GM13976 (cell line): ENCODE results near the gene SESN1.
"Not testable (repeated sequence)": the region's sequence is repeated elsewhere in the genome, so short reads cannot be mapped to it uniquely, and the experiment has no call there.

Experiments
- DNase-seq: peaks from one replicate; pipeline ENCODE4 v3.0.0; 2012; ENCODE audit warnings: low spot score
- in situ Hi-C: fragments of 300-500 bp; cut with MboI; formaldehyde crosslinking; loops from one replicate; pipeline ENCODE4 v1.12.0; 2022; ENCODE audit warnings: low sequenced_read_pairs, mixed read lengths, inconsistent platforms; ENCODE audit not compliant: unreplicated experiment
- TF ChIP-seq, protein P1 (sequence below): IDR thresholded peaks from 2 replicates; pipeline ENCODE4 v1.5.1; 2012; ENCODE audit warnings: borderline replicate concordance, mild to moderate bottlenecking; ENCODE audit not compliant: insufficient read depth; ENCODE audit errors: extremely low read depth, missing control alignments, control extremely low read depth

The SESN1 gene

DNA sequence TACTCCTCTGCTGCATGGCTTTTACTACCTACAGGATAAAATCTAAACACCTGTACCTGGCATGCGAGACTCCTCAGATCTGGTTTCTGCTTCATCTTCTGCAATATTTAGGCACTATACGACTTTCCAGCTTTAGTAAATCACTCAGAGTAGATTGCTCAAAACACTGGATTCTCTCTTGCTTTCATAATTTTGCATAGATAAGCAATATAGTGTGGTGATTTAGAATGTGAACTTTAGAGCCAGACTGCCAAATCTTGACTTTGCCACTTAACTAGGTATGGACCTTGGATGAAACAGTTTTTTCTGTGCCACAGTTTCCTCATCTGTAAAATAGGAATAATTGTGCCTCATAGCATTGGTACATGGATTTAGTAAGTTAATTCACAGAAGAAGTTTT, 29.6 kb upstream of the SESN1 start:
- DNase-seq = no peak
- in situ Hi-C loops = no loop called here

DNA sequence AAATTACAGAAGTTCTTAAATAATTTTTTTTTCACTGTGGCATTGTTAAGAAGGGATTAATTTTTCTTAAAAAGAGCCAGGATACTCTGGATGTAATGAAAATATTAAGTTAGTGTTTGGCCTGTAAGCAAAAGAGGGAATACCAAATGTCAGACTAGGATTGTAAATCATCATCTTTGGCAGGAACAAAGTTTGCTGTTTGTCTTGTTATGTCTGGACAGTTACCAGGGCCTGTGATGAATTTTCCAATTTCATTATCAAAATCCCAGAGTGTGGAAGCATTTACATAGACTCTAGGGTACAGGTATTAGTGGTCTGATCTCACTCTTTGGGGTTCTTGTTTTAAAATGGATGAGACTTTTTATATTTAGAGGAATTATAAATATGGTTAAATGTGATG, 26.8 kb upstream of the SESN1 start:
- in situ Hi-C loops = no loop called here
- TF ChIP-seq, protein P1, sequence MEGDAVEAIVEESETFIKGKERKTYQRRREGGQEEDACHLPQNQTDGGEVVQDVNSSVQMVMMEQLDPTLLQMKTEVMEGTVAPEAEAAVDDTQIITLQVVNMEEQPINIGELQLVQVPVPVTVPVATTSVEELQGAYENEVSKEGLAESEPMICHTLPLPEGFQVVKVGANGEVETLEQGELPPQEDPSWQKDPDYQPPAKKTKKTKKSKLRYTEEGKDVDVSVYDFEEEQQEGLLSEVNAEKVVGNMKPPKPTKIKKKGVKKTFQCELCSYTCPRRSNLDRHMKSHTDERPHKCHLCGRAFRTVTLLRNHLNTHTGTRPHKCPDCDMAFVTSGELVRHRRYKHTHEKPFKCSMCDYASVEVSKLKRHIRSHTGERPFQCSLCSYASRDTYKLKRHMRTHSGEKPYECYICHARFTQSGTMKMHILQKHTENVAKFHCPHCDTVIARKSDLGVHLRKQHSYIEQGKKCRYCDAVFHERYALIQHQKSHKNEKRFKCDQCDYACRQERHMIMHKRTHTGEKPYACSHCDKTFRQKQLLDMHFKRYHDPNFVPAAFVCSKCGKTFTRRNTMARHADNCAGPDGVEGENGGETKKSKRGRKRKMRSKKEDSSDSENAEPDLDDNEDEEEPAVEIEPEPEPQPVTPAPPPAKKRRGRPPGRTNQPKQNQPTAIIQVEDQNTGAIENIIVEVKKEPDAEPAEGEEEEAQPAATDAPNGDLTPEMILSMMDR = no peak
- DNase-seq = no peak

More for the DNA sequence above, 29.6 kb upstream of the SESN1 start:
- TF ChIP-seq, protein P1 = no peak

- DNase-seq = no peak
- in situ Hi-C loops = no loop called here
- TF ChIP-seq, protein P1 = no peak
Observed at GRCh38 chr6:109118871-109119354, 24.3 kb upstream of the SESN1 start.

DNA sequence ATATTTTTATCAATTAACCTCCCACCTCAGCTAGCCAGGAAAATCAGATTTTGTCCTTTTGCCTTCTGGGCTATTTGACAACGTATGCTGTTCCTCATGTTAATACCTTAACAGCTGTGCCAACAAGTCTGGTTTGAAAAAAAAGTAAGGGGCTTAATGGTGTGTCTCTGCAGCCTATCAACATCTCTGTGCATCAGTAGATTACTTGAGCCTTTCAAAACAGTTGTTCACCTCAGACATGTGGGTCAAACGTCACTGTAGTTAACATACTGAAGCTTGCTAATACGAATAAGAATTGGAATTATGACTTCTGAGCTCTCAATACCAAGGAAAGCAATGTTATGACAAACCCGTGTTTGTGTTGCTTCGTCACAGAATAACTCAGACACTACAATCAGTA, 23.7 kb upstream of the SESN1 start:
- DNase-seq = no peak
- in situ Hi-C loops = no loop called here
- TF ChIP-seq, protein P1 = no peak

DNA sequence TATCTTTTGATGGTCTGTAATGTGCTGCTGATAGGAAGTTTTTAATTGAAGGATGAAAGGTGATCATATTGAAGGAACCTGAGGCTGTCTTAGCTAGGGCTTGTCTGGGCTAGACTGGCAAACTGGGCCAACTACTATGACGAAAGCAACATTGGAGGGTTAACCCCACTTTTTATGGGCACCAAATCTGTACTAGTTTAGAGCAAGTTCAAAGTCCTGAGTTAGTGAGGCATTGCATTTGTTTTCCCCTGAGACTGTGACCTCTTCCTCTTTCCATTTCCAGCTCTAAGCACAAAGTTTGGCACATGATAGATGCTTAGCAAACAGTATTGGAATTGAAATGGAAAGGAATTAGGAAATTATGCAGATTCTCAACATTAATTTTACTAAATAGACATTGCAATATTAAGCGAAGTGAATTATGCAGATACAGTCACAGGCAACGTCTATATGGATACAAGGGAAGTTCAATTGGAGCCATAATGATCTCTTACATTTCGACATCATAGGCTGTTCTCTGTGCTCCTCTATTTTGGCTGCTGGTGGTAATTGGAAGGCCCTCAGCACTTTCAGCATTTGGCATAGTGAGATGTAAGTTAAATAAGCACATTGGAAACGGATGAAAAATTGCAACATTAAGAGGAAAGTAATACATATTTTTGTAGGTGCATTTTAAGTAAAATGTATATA, 22.8 kb upstream of the SESN1 start:
- in situ Hi-C loops = no loop called here
- DNase-seq = no peak
- TF ChIP-seq, protein P1 = no peak

DNA sequence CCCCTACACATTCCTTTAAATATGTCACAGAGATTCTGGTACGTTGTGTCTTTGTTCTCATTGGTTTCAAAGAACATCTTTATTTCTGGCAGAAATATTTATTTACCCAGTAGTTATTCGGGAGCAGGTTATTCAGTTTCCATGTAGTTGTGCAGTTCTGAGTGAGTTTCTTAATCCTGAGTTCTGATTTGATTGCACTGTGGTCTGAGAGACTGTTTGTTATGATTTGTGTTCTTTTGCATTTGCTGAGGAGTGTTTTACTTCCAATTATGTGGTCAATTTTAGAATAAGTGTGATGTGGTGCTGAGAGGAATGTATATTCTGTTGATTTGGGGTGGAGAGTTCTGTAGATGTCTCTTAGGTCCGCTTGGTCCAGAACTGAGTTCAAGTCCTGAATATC, 18.0 kb upstream of the SESN1 start:
- in situ Hi-C loops, DNase-seq: not testable (repeated sequence)

DNA sequence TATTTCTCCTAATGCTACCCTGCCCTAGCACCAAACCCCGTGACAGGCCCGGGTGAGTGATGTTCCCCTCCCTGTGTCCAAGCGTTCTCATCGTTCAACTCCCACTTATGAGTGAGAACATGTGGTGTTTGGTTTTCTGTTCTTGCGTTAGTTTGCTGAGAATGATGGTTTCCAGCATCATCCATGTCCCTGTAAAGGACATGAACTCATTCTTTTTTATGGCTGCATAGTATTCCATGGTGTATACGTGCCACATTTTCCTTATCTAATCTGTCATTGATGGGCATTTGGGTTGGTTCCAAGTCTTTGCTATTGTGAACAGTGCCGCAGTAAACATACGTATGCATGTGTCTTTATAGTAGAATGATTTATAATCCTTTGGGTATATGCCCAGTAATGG, 15.0 kb upstream of the SESN1 start:
- DNase-seq, in situ Hi-C loops: not testable (repeated sequence)

DNA sequence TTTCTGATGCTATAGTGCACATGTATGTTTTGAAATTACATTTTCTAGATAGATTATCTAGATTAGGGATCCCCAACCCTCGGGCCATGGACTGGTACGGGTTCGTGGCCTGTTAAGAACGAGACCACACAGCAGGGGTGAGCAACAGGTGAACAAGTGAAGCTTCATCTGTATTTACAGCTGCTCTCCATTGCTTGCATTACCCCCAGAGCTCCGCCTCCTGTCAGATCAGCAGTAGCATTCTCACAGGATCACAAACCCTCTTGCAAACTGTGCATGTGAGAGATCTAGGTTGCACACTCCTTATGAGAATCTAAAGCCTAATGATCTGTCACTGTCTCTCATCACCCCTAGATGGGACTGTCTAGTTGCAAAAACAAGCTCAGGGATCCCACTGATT, 11.0 kb upstream of the SESN1 start:
- no peak for DNase-seq
- TF ChIP-seq, protein P1 = no peak
- in situ Hi-C loops = no loop called here
